Measurements from ENCODE around the gene POLR2E. TPM values are rescaled to one million over a fixed set of nuclear protein-coding genes. Genes with fewer than 3 reads are reported as not detected.

The POLR2E gene
- total and polyA plus RNA-seq, 2 of the 13 experiments (the other 11 are each of a cell fraction or from before 2014, with no cell fraction given) = 140 to 272 TPM

GRCh38 chr19:1103708-1104310 lies 8.6 kb upstream of the POLR2E start, which contains the start of gene GPX4 (continued):
- TF ChIP-seq ZNF513 (CRISPR knock-in tag; conservative IDR thresholded peaks at IDR 0.05) (no peak), HMGXB3 (CRISPR knock-in tag; IDR thresholded peaks at IDR 0.05; ENCODE audit: borderline replicate concordance) (peak; percentile 40; the same call in 1 of the 2 replicates), HOXA5 (CRISPR knock-in tag; IDR thresholded peaks at IDR 0.05) (no peak), RFX1 (IDR thresholded peaks at IDR 0.05) (no peak), CBFB (CRISPR knock-in tag; IDR thresholded peaks at IDR 0.05) (0 out of 2 replicates have a peak, but pooled peaks have one; percentile 21), ZNF101 (CRISPR knock-in tag; IDR thresholded peaks at IDR 0.05; ENCODE audit: borderline replicate concordance, low read depth) (no peak), FOXP1 (IDR thresholded peaks at IDR 0.05) (no peak), FOXP1 (CRISPR knock-in tag; IDR thresholded peaks at IDR 0.05) (no peak), NCOA2 (CRISPR knock-in tag; IDR thresholded peaks at IDR 0.05) (no peak), TP53 (CRISPR knock-in tag; conservative IDR thresholded peaks at IDR 0.05) (no peak), ZNF841 (CRISPR knock-in tag; IDR thresholded peaks at IDR 0.05; ENCODE audit: borderline replicate concordance) (no peak), ESRRA (CRISPR knock-in tag; IDR thresholded peaks at IDR 0.05; ENCODE audit: low read depth) (no peak), ZNF468 (CRISPR knock-in tag; IDR thresholded peaks at IDR 0.05) (no peak), ZNF746 (CRISPR knock-in tag; IDR thresholded peaks at IDR 0.05) (no peak; the same call in 1 of the 2 replicates), HOXA7 (CRISPR knock-in tag; IDR thresholded peaks at IDR 0.05) (no peak), RFX5 (IDR thresholded peaks at IDR 0.05; ENCODE audit: low read depth, low read length) (peak; percentile 72), GZF1 (CRISPR knock-in tag; IDR thresholded peaks at IDR 0.05) (no peak), TCF12 (IDR thresholded peaks at IDR 0.05) (no peak), TCF12 (CRISPR knock-in tag; IDR thresholded peaks at IDR 0.05) (peak; percentile 69; the same call in 1 of the 2 replicates), GATAD2A (CRISPR knock-in tag; IDR thresholded peaks at IDR 0.05) (no peak), ZNF17 (CRISPR knock-in tag; IDR thresholded peaks at IDR 0.05) (no peak), NR0B2 (CRISPR knock-in tag; IDR thresholded peaks at IDR 0.05) (peak; percentile 90), KMT2A (CRISPR knock-in tag; IDR thresholded peaks at IDR 0.05) (0 out of 2 replicates have a peak, but pooled peaks have one; percentile 32), HIVEP1 (CRISPR knock-in tag; IDR thresholded peaks at IDR 0.05) (no peak), ZNF558 (CRISPR knock-in tag; IDR thresholded peaks at IDR 0.05; ENCODE audit: borderline replicate concordance) (peak; percentile 45; the same call in 1 of the 2 replicates), ZGPAT (CRISPR knock-in tag; IDR thresholded peaks at IDR 0.05) (peak; percentile 63; the same call in 1 of the 2 replicates)
